CD4-positive, alpha-beta T cell treated with Interleukin-1 beta for 1 hour (primary cell): ENCODE results near the gene TAB2.
A peak's percentile ranks its signal among the peaks of the same experiment; 100 is the strongest.
"Not testable (repeated sequence)": the region's sequence is repeated elsewhere in the genome, so short reads cannot be mapped to it uniquely, and the experiment has no call there.

Experiments used
- DNase-seq, 2 donors: peaks; one replicate each; pipeline ENCODE4 v3.0.0-alpha.2; 2020 to 2022

TAB2 gene

DNA sequence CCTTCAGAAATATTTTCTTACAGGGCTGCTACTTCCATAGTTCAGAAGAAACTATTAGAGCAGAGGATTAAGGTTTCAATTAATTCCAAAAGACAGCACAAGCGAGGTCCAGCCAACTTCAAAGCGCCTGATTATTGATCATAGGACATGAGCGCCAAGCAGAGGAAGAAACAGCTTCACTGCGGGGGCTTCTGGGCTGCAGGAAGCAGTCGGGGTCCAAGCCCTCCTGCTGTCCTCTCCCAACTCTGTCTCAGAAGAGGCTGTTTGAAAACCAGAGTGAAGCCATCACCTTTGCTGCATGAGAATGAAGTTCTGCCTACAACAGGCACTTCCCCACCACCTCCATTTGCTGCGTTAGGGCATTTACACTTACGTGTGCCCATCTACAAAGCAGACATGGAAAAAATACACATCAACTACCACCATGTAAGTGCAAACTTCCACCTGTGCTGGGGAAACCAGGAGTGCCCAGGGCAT, 106.5 kb downstream of the TAB2 start:
- DNase-seq, result no peak

- DNase-seq, result no peak
Measured at GRCh38 chr6:149425224-149425623, 107.7 kb downstream of the TAB2 start.

DNA sequence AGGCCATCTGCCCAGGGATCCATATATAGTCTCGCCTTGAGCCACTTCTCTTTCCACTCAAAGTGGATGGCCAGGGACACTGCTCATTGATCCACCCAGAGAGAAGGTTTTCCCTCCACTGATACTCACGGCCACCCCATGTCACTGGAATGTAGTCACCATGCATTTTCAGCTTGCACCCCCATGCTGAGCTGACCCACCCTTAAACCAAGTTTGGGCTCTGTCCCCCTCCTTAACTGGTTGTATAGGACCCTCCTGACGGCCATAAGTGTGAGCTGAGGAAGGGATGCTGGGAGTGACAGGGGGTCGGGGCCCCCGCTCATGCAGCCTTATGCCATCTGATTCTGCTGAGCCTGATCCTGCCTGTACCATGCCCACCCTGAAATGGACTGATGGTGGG, 108.2 kb downstream of the TAB2 start:
- no peak for DNase-seq

- no peak for DNase-seq
Measured at GRCh38 chr6:149428606-149429005, 111.1 kb downstream of the TAB2 start.

- no peak for DNase-seq
Measured at GRCh38 chr6:149429427-149430360, 112.2 kb downstream of the TAB2 start.

GRCh38 chr6:149431905-149432775, 114.6 kb downstream of the TAB2 start:
- DNase-seq, result peak; percentile 82 to 88

GRCh38 chr6:149433405-149433804, 115.9 kb downstream of the TAB2 start:
- DNase-seq, result no peak

DNA sequence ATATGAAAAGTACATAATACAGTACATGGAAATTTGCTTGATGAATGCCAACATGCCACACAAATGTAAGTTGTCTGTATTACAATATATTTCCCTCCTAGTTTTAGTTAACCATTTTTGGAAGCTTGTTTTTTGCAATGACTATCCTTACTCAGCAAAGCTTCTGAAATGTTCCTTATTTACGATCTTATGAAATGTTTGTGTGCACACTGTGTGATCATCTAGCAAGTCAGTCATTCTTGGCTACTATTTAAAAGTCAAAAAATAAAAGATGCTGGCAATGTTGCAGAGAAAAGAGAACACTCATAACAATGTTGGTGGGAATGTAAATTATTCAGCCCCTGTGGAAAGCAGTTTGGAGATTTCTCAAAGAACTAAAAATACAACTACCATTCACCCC, 116.4 kb downstream of the TAB2 start:
- DNase-seq, result no peak

- DNase-seq, result no peak
Measured at GRCh38 chr6:149435919-149436586, 118.5 kb downstream of the TAB2 start.

- DNase-seq, result no peak
Measured at GRCh38 chr6:149436647-149437046, 119.1 kb downstream of the TAB2 start.

- no peak for DNase-seq
Measured at GRCh38 chr6:149437212-149437611, 119.7 kb downstream of the TAB2 start.

GRCh38 chr6:149438855-149439254, 121.3 kb downstream of the TAB2 start:
- no peak for DNase-seq

DNA sequence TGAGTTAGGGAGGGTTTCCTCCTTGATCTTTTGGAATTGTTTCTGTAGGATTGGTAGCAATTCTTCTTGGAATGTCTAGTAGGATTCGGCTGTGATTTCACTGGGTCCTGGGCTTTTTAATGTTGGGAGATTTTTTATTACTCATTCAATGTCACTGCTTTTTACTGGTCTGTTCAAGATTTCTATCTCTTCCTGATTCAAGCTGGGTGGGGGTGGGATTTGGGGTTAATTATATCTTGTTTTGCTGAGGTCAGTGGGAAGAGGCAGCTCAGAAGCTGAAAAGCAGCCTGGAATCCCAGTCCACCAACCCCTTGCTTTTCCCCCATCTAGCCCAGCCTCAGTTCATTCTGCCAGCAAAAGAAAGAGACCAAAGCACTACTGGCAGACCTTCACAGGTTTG, 122.1 kb downstream of the TAB2 start:
- no peak for DNase-seq

DNA sequence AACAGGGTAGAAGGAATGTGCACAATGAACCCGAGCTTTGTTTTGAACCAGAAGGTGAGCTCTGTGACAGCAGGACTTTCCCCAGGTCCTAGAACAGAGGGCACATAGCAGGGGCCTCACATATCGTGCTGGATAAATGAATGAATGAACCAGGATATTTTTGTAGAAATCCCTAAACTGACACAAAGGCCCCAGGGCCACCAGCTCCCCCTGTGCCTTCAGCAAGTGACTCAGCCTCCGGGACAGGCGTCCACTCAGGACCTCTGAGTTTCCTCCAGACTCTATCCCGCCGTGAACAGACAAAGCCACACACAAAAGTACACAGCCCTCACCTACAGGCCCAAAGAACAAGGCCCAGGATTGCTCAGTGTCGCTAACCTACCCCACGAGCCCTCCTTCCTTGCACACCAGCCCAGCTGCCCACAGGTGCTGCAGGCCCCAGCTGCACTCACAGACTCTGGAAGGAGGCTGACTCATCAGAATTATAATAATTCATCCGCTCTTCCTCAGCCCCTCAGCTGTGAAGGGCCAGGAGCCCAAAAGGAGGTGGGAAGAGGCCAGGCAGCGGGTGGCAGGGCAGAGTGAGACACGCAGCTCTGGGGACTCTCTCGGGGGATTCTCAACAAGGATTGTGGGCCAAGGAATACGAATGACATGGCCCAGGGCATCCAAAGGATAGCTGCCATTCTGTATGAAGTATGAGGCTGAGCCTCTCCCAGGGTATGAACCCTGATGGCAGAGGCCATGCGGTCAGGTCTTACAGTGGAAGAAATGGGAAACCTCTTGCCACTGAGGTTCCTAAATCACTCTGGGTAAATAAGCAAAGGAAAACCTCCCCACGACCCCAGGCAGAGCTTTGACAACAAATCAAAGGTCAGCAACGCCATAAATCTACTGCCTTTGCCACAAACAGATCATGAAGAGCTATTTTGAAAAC, 123.5 kb downstream of the TAB2 start:
- no peak for DNase-seq

GRCh38 chr6:149441740-149442139, 124.2 kb downstream of the TAB2 start:
- no peak for DNase-seq

GRCh38 chr6:149443411-149444181, 126.1 kb downstream of the TAB2 start:
- no peak for DNase-seq

DNA sequence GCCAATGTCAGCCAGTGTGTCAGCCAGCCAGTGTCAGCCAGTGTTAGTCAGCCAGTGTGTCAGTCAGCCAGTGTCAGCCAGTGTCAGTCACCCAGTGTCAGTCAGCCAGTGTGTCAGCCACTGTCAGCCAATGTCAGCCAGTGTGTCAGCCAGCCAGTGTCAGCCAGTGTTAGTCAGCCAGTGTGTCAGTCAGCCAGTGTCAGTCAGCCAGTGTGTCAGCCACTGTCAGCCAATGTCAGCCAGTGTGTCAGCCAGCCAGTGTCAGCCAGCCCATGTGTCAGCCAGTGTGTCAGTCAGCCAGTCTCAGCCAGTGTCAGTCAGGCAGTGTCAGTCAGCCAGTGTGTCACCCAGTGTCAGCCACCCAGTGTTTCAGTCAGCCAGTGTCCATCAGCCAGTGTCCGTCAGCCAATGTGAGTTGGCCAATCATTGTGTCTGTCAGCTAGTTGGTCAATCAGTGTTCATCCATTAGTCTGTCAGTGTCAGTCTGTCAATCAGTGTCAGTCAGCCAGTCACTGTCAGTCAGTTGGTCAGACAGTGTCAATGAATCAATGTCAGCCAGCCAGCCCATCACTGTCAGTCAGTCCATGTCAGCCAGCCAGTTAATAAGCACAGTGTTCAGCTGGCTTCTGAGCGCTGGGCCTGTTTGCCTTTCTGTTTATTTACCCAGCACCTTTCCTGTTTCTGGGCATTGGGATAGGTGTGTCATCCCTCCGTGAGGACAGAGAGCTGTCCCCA, 127.0 kb downstream of the TAB2 start:
- DNase-seq, result not testable (repeated sequence)

DNA sequence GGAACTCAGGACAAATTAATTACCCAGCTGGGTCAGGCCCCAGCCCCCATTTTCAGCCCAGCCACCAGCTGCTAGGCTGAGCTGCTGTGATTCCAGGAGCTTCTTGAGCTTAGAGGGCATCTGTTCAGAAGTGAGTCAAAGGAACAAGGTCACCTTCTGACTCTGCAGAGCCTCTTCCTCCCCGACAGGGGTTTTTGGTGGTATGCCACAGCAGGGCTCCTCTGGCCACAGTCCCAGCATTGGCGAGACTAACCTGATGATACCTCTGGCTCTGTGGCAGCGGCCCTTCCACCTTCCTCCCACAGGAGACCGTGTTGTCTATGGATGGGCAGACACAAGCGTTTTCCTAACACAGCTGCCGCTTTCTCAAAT, 127.6 kb downstream of the TAB2 start:
- no peak for DNase-seq

DNA sequence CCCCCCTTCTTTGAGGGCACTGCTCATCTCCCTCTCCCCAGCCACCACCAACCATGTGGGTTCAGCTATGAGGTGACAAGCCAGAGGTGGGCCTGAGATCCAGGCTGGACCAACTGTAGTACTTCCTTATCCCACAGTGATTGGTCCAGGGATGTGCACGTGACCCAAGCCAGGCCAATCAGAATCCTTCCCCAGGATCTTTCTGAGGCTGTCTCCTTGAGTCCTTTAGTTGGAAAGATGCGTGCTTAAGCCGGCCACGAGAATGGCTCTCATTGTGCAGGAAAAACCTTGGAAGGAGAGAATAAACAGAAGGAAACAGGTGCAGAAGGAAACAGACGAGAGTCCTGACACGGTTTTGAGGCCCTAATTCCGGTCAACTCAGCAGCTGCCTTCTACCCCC, 128.1 kb downstream of the TAB2 start:
- no peak for DNase-seq

DNA sequence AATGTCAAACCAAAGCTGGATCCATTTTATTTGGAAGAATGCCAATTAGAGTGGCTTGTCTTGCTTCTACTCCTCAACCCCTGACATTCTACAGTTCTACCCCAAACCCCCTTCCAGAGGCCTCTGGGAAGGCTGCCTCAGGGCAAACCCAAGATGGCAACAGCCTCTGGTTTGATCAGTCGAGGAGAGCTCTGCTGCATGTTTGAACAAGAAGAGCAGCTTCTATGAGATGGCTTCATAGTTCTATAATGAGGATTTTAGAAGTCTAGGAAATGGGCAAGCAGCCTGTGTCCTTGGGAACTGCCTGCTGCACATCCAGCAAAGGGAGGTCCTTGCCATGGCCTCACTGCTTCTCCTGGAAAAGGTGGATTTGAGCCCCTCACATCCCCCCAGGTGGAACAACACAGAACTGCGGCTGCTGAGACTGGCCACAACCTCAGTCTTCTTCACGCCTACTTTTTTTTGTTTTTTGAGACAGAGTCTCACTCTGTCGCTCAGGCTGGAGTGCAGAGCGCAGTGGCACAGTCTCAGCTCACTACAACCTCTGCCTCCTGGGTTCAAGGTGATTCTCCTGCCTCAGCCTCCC, 129.4 kb downstream of the TAB2 start:
- DNase-seq, result no peak
